Immature natural killer cell (primary cell): ENCODE results near the gene NUAK1. TPM values are rescaled to one million over a fixed set of nuclear protein-coding genes. Genes with fewer than 3 reads are reported as not detected.

Source experiments
- DNase-seq, 3 donors: peaks; one replicate each; pipeline ENCODE4 v3.0.0; 2022; ENCODE audit warnings: mixed read lengths in 1 of 3
- H3K27ac Mint-ChIP-seq, 6 donors: one replicate each; pipeline ENCODE4 v1.8.0; 2020; ENCODE audit warnings: mixed read lengths in 6 of 6, mild to moderate bottlenecking in 5 of 6, inconsistent platforms in 4 of 6, moderate library complexity in 3 of 6
- H3K27me3 Mint-ChIP-seq, 3 donors: one replicate each; pipeline ENCODE4 v1.8.0; 2020 to 2021; ENCODE audit warnings: low read depth in 3 of 3, mild to moderate bottlenecking in 3 of 3, mixed read lengths in 3 of 3, moderate library complexity in 3 of 3, inconsistent platforms in 1 of 3
- H3K36me3 Mint-ChIP-seq, 3 donors: one replicate each; pipeline ENCODE4 v1.8.0; 2020; ENCODE audit warnings: mixed read lengths in 3 of 3, inconsistent platforms in 2 of 3, mild to moderate bottlenecking in 2 of 3
- H3K4me1 Mint-ChIP-seq, 2 donors: one replicate each; pipeline ENCODE4 v1.8.0; 2020; ENCODE audit warnings: inconsistent platforms in 2 of 2, mild to moderate bottlenecking in 2 of 2, mixed read lengths in 2 of 2, moderate library complexity in 1 of 2
- H3K4me3 Mint-ChIP-seq, 5 donors: one replicate each; pipeline ENCODE4 v1.8.0; 2020; ENCODE audit warnings: mild to moderate bottlenecking in 5 of 5, mixed read lengths in 5 of 5, inconsistent platforms in 3 of 5, moderate library complexity in 3 of 5
- H3K9me3 Mint-ChIP-seq, 6 donors: one replicate each; pipeline ENCODE4 v1.8.0; 2020; ENCODE audit warnings: mild to moderate bottlenecking in 6 of 6, mixed read lengths in 6 of 6, inconsistent platforms in 4 of 6, moderate library complexity in 3 of 6
- polyA plus RNA-seq, 3 donors: library from polyadenylated mRNA; unstranded; fragments of 300-500 nt; fragmentation: Illumina TruSeq; gene quantifications; one replicate each; pipeline ENCODE4 v1.2.3, GENCODE V29; 2021

NUAK1 gene
- polyA plus RNA-seq, 3 donors from 2014 or later, result 0.02 to 2.7 (median 0.68) TPM

GRCh38 chr12:106132175-106133135 is 6.3 kb downstream of the NUAK1 start:
- H3K27me3 Mint-ChIP-seq, result peaks cover 10 to 19% (median 10%) of the 10 kb centered on the region in 3 donors
- H3K4me1 Mint-ChIP-seq, result peaks cover 17 to 19% of the 10 kb centered on the region in 2 donors
- H3K4me3 Mint-ChIP-seq, result no peak overlapping the region
- H3K27ac Mint-ChIP-seq, result peak overlapping the region in 1 of 6 donors; percentile 9
- H3K36me3 Mint-ChIP-seq, result no peaks in the 10 kb centered on the region
- DNase-seq, result no peak
- H3K9me3 Mint-ChIP-seq, result no peaks in the 10 kb centered on the region

- DNase-seq, result no peak
- Mint-ChIP-seq H3K27ac (no peak overlapping the region), H3K4me1 (peaks cover 15% of the 10 kb centered on the region in 2 donors), H3K36me3 (no peaks in the 10 kb centered on the region), H3K9me3 (no peaks in the 10 kb centered on the region), H3K4me3 (no peak overlapping the region), H3K27me3 (peaks cover 8 to 18% (median 11%) of the 10 kb centered on the region in 3 donors)
These were observed 7.1 kb downstream of the NUAK1 start for GRCh38 chr12:106131676-106132075.

- no peak overlapping the region for H3K4me3 Mint-ChIP-seq
- H3K27me3 Mint-ChIP-seq, result peaks cover 7 to 13% (median 7%) of the 10 kb centered on the region in 3 donors
- DNase-seq, result no peak
- no peak overlapping the region for H3K27ac Mint-ChIP-seq
- peaks cover 4 to 5% of the 10 kb centered on the region in 2 donors for H3K4me1 Mint-ChIP-seq
- H3K36me3 Mint-ChIP-seq, result no peaks in the 10 kb centered on the region
- H3K9me3 Mint-ChIP-seq, result no peaks in the 10 kb centered on the region
These were observed 8.2 kb downstream of the NUAK1 start for GRCh38 chr12:106130474-106131113.

- no peak for DNase-seq
- Mint-ChIP-seq H3K9me3 (no peaks in the 10 kb centered on the region), H3K4me3 (no peak overlapping the region), H3K27ac (no peak overlapping the region), H3K27me3 (peaks cover 6 to 13% (median 8%) of the 10 kb centered on the region in 3 donors), H3K4me1 (no peaks in the 10 kb centered on the region), H3K36me3 (no peaks in the 10 kb centered on the region)
These were observed 10.0 kb downstream of the NUAK1 start for GRCh38 chr12:106128585-106129328.

- H3K27me3 Mint-ChIP-seq, result peaks cover 4 to 8% (median 5%) of the 10 kb centered on the region in 3 donors
These were observed 11.2 kb downstream of the NUAK1 start for GRCh38 chr12:106127338-106128126.

GRCh38 chr12:106126441-106127337 is 12.1 kb downstream of the NUAK1 start:
- Mint-ChIP-seq H3K36me3 (no peaks in the 10 kb centered on the region), H3K27me3 (peaks cover 4 to 8% (median 5%) of the 10 kb centered on the region in 3 donors), H3K9me3 (no peaks in the 10 kb centered on the region), H3K4me3 (no peak overlapping the region), H3K27ac (no peak overlapping the region), H3K4me1 (no peaks in the 10 kb centered on the region)
- no peak for DNase-seq

More at GRCh38 chr12:106127338-106128126, 11.2 kb downstream of the NUAK1 start:
- Mint-ChIP-seq H3K36me3 (no peaks in the 10 kb centered on the region), H3K4me3 (no peak overlapping the region), H3K4me1 (no peaks in the 10 kb centered on the region), H3K9me3 (no peaks in the 10 kb centered on the region), H3K27ac (no peak overlapping the region)
- no peak for DNase-seq

- no peak for DNase-seq
- Mint-ChIP-seq H3K27ac (no peak overlapping the region), H3K36me3 (no peaks in the 10 kb centered on the region), H3K27me3 (peaks cover 4 to 7% (median 5%) of the 10 kb centered on the region in 3 donors), H3K4me3 (no peak overlapping the region), H3K9me3 (no peaks in the 10 kb centered on the region), H3K4me1 (no peaks in the 10 kb centered on the region)
These were observed 13.2 kb downstream of the NUAK1 start for GRCh38 chr12:106125351-106126095.

- Mint-ChIP-seq H3K4me1 (no peaks in the 10 kb centered on the region), H3K36me3 (no peaks in the 10 kb centered on the region), H3K27ac (no peak overlapping the region), H3K9me3 (no peaks in the 10 kb centered on the region), H3K27me3 (peaks cover 2 to 7% (median 5%) of the 10 kb centered on the region in 3 donors), H3K4me3 (no peak overlapping the region)
- no peak for DNase-seq
These were observed 15.1 kb downstream of the NUAK1 start for GRCh38 chr12:106123551-106124081.

- no peak for DNase-seq
- no peak overlapping the region for H3K4me3 Mint-ChIP-seq
- H3K27ac Mint-ChIP-seq, result no peak overlapping the region
- peaks cover 2 to 7% (median 5%) of the 10 kb centered on the region in 3 donors for H3K27me3 Mint-ChIP-seq
- no peaks in the 10 kb centered on the region for H3K9me3 Mint-ChIP-seq
- no peaks in the 10 kb centered on the region for H3K36me3 Mint-ChIP-seq
- no peaks in the 10 kb centered on the region for H3K4me1 Mint-ChIP-seq
These were observed 15.6 kb downstream of the NUAK1 start for GRCh38 chr12:106123110-106123509.

GRCh38 chr12:106122004-106122403 is 16.8 kb downstream of the NUAK1 start:
- H3K27me3 Mint-ChIP-seq, result peaks cover under 1 to 5% (median 2%) of the 10 kb centered on the region in 3 donors
- no peak overlapping the region for H3K4me3 Mint-ChIP-seq
- H3K27ac Mint-ChIP-seq, result no peak overlapping the region
- no peaks in the 10 kb centered on the region for H3K4me1 Mint-ChIP-seq
- no peak for DNase-seq
- H3K9me3 Mint-ChIP-seq, result no peaks in the 10 kb centered on the region
- H3K36me3 Mint-ChIP-seq, result no peaks in the 10 kb centered on the region

GRCh38 chr12:106120519-106121105 is 18.1 kb downstream of the NUAK1 start:
- DNase-seq, result no peak
- Mint-ChIP-seq H3K4me1 (no peaks in the 10 kb centered on the region), H3K27ac (no peak overlapping the region), H3K27me3 (peaks cover 2 to 3% (median 2%) of the 10 kb centered on the region in 3 donors), H3K36me3 (no peaks in the 10 kb centered on the region), H3K4me3 (no peak overlapping the region), H3K9me3 (no peaks in the 10 kb centered on the region)
